Heart right ventricle (tissue), 16 donors: ENCODE data around the gene PROP1. TPM values are rescaled to one million over a fixed set of nuclear protein-coding genes. Genes with fewer than 3 reads are reported as not detected.

Source experiments
- ATAC-seq, 8 donors: fragments of 200-7000 bp; cut with Tn5 transposase; one replicate each; pipeline ENCODE4 v1.9.1; 2020; ENCODE audit warnings: mild to moderate bottlenecking in 8 of 8, moderate library complexity in 8 of 8, moderate number of reproducible peaks in 1 of 8
- DNase-seq, 2 donors: peaks; one replicate each; pipeline ENCODE4 v3.0.0-alpha.2; 2020
- H3K27ac ChIP-seq, 10 donors: fragments of 200-600 bp; sonication (generic) in 2 of 10; one replicate each; pipeline versions ENCODE4 v1.5.0 to v1.8.0; 2020 to 2022; ENCODE audit warnings: mild to moderate bottlenecking in 3 of 10
- H3K27me3 ChIP-seq, 7 donors: fragments of 200-600 bp; one replicate each; pipeline ENCODE4 v1.8.0; 2021 to 2022; ENCODE audit warnings: mild to moderate bottlenecking in 2 of 7
- H3K36me3 ChIP-seq, 9 donors: fragments of 200-600 bp; sonication (generic) in 1 of 9; one replicate each; pipeline versions ENCODE4 v1.5.0 to v1.8.0; 2020 to 2022; ENCODE audit warnings: mild to moderate bottlenecking in 2 of 9
- H3K4me1 ChIP-seq, 9 donors: fragments of 200-600 bp; sonication (generic) in 1 of 9; one replicate each; pipeline versions ENCODE4 v1.5.0 to v1.8.0; 2020 to 2022; ENCODE audit warnings: mild to moderate bottlenecking in 4 of 9
- H3K4me3 ChIP-seq, 10 donors: fragments of 200-600 bp; sonication (generic) in 2 of 10; one replicate each; pipeline versions ENCODE4 v1.5.0 to v1.8.0; 2020 to 2022; ENCODE audit warnings: mild to moderate bottlenecking in 7 of 10, moderate library complexity in 2 of 10
- H3K9me3 ChIP-seq, 11 donors: fragments of 200-600 bp in 10 of 11; sonication (generic) in 2 of 11; one replicate each; pipeline versions ENCODE4 v1.5.0 to v1.8.0; 2013 to 2022; ENCODE audit warnings: mild to moderate bottlenecking in 2 of 11, control low read depth in 1 of 11, moderate library complexity in 1 of 11
- WGBS, 2 donors: extraction: QIAGEN DNeasy Blood & Tissue Kit; methylation state at CpG; one replicate each; pipeline ENCODE4 v1.1.7; 2013; ENCODE audit warnings: inconsistent platforms in 1 of 2; 5-methylcytosine and 5-hydroxymethylcytosine counted together
- intact Hi-C, 10 donors: fragments of 100-400 bp; cut with DNase I; formaldehyde crosslinking; loops; one replicate each; pipeline versions ENCODE4 v1.11.1 to v1.14.2; 2022
- polyA plus RNA-seq, 2 donors: library from polyadenylated mRNA; stranded (reverse); fragments of 200-250 nt; gene quantifications; one replicate each; pipeline ENCODE4 v1.2.3, GENCODE V29; 2013
- total RNA-seq, 10 donors: library from RNA; stranded (reverse); fragmentation: NEBNext Ultra II Directional in 3 of 10; extraction: Animal tissue kit (Norgen Biotek cat#: 25700) in 3 of 10; gene quantifications; one replicate each; pipeline versions ENCODE4 v1.2.1 to v1.2.4, GENCODE V29; 2021 to 2023
- TF ChIP-seq, protein P1 (sequence below), 9 donors: fragments of 200-600 bp; sonication (generic) in 2 of 9; IDR thresholded peaks; one replicate each; pipeline versions ENCODE4 v1.5.0 to v1.8.0; 2021 to 2022; ENCODE audit warnings: antibody characterized with exemption in 9 of 9, mild to moderate bottlenecking in 5 of 9, moderate library complexity in 1 of 9
- donor health status: Arrhythmogenic right ventricular cardiomyopathy.
- donor health status: ischemic (EF 13 %, LVEDD 7.1; RV severe dilation, severe dysfunction).
- donor health status: healthy with polysubstance abuse.
- donor health status: DM: no; HTN: yes; CAD: no.
- donor health status: DM: no; HTN: no; CAD: no.
- donor health status: ischemic (EF 25% LVEDD 6.9; RV normal size, moderate dysfunction).
- donor health status: ischemic (EF 25% LVEDD 5.7; RV mildly dilated, moderate dysfunction).
- donor health status: healthy.
- donor health status: DM: yes; HTN: yes; CAD: no.
- donor health status: Ischemic cardiomyopathy.
- donor health status: ischemic (EF 35%, LVEDD 5.7; RV mildly dilated, moderate dysfunction).
- donor health status: nonischemic (EF 11% LVEDD 7.7; RV severe dilation, severe dysfunction).
- donor health status: DM: yes; HTN: yes; CAD: no.
- donor health status: PGD.
- donor health status: ischemic (EF 29% LVEDD 5.4; RV normal size, mild dysfunction).
- donor health status: nonischemic (EF 23%, LVEDD 6.1; RV moderate dilation, normal function).

Gene PROP1
- total and polyA plus RNA-seq, 12 donors = not detected

DNA sequence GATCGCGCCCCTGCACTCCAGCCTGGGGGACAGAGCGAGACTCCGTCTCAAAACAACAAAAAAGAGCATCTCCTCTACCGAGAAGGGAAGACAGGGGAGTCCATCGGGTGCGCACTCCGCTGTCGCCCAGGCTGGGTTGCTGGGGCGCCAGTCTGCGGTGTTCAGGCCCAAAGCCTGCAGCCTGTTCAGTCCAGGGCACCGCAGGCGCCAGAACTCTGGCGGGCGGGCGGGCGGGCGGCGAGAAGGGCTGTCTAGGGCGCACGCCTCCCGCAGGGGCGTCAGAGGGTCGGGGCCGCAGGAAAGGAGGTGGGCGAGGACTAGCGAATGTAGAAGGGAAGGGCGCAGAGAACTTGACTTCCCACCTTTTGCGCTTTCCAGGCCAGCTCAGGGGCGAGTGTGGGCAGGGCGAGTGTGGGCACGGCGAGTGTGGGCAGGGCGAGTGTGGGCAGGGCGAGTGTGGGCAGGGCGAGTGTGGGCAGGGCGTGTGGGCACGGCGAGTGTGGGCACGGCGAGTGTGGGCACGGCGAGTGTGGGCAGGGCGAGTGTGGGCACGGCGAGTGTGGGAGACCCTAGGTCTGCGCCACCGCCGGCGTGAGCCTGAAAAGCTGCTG is 10.5 kb downstream of the PROP1 start:
- DNase-seq = no peak
- no peaks in the 10 kb centered on the region for H3K36me3 ChIP-seq
- ATAC-seq = no peak
- intact Hi-C loops = no loop called here
- no peak overlapping the region for H3K27ac ChIP-seq
- H3K9me3 ChIP-seq = no peaks in the 10 kb centered on the region
- TF ChIP-seq, protein P1, sequence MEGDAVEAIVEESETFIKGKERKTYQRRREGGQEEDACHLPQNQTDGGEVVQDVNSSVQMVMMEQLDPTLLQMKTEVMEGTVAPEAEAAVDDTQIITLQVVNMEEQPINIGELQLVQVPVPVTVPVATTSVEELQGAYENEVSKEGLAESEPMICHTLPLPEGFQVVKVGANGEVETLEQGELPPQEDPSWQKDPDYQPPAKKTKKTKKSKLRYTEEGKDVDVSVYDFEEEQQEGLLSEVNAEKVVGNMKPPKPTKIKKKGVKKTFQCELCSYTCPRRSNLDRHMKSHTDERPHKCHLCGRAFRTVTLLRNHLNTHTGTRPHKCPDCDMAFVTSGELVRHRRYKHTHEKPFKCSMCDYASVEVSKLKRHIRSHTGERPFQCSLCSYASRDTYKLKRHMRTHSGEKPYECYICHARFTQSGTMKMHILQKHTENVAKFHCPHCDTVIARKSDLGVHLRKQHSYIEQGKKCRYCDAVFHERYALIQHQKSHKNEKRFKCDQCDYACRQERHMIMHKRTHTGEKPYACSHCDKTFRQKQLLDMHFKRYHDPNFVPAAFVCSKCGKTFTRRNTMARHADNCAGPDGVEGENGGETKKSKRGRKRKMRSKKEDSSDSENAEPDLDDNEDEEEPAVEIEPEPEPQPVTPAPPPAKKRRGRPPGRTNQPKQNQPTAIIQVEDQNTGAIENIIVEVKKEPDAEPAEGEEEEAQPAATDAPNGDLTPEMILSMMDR (IDR thresholded peaks at IDR 0.05) = no peak
- H3K4me3 ChIP-seq = no peak overlapping the region
- H3K27me3 ChIP-seq = peaks cover 14 to 94% (median 85%) of the 10 kb centered on the region in 7 donors
- peaks cover 0 to 3% (median 0%) of the 10 kb centered on the region in 9 donors for H3K4me1 ChIP-seq
- 12% methylated on average over 49 to 50 of the region's 50 CpGs for WGBS, 2 donors

GRCh38 chr5:177984584-177985206 is 11.3 kb downstream of the PROP1 start:
- no peak for DNase-seq
- Histone ChIP-seq H3K4me1 (peaks cover 0 to 3% (median 0%) of the 10 kb centered on the region in 9 donors), H3K27ac (no peak overlapping the region), H3K36me3 (no peaks in the 10 kb centered on the region), H3K9me3 (no peaks in the 10 kb centered on the region), H3K27me3 (peaks cover 14 to 89% (median 85%) of the 10 kb centered on the region in 7 donors), H3K4me3 (no peak overlapping the region)
- no peak for ATAC-seq
- intact Hi-C loops = no loop called here
- TF ChIP-seq, protein P1 (IDR thresholded peaks at IDR 0.05) = no peak
- 3% methylated on average over 47 of the region's 47 CpGs for WGBS, 2 donors

GRCh38 chr5:177983763-177984583 is 12.1 kb downstream of the PROP1 start:
- DNase-seq (no peak), ATAC-seq (no peak)
- 19 to 20% methylated on average over 46 of the region's 46 CpGs for WGBS, 2 donors
- TF ChIP-seq, protein P1 (IDR thresholded peaks at IDR 0.05) = no peak
- Histone ChIP-seq H3K9me3 (no peaks in the 10 kb centered on the region), H3K27ac (no peak overlapping the region), H3K4me1 (peaks cover 0 to 3% (median 0%) of the 10 kb centered on the region in 9 donors), H3K27me3 (peaks cover 14 to 82% (median 80%) of the 10 kb centered on the region in 7 donors), H3K36me3 (no peaks in the 10 kb centered on the region), H3K4me3 (no peak overlapping the region)
- intact Hi-C loops = no loop called here

- WGBS, 2 donors = 81 to 85% methylated on average over 5 of the region's 5 CpGs
- DNase-seq (no peak), ATAC-seq (no peak)
- TF ChIP-seq, protein P1 (IDR thresholded peaks at IDR 0.05) = no peak
- Histone ChIP-seq H3K4me3 (no peak overlapping the region), H3K4me1 (peaks cover 0 to 3% (median 0%) of the 10 kb centered on the region in 9 donors), H3K27ac (no peak overlapping the region), H3K36me3 (no peaks in the 10 kb centered on the region), H3K27me3 (peaks cover 14 to 74% (median 72%) of the 10 kb centered on the region in 7 donors), H3K9me3 (no peaks in the 10 kb centered on the region)
- intact Hi-C loops = no loop called here
These were observed 13.1 kb downstream of the PROP1 start for GRCh38 chr5:177982956-177983355.
